A673 (cell line): ENCODE data around the gene CIDEC.

Source experiments
- EZH2 ChIP-seq: fragments of 200-600 bp; sonication (generic); IDR thresholded peaks from 2 replicates; pipeline ENCODE4 v1.6.1; 2017; ENCODE audit warnings: borderline replicate concordance, low read depth, mild to moderate bottlenecking, mixed read lengths, antibody characterized with exemption, low read length; ENCODE audit not compliant: poor library complexity, severe bottlenecking
- TF ChIP-seq, protein P1 (sequence below): fragments of 300-800, 200-600 bp; sonication (generic); conservative IDR thresholded peaks from 2 replicates; pipeline ENCODE4 v1.5.1; 2017; ENCODE audit warnings: low read depth, mild to moderate bottlenecking, antibody characterized with exemption, low read length, moderate library complexity, mixed read lengths

DNA sequence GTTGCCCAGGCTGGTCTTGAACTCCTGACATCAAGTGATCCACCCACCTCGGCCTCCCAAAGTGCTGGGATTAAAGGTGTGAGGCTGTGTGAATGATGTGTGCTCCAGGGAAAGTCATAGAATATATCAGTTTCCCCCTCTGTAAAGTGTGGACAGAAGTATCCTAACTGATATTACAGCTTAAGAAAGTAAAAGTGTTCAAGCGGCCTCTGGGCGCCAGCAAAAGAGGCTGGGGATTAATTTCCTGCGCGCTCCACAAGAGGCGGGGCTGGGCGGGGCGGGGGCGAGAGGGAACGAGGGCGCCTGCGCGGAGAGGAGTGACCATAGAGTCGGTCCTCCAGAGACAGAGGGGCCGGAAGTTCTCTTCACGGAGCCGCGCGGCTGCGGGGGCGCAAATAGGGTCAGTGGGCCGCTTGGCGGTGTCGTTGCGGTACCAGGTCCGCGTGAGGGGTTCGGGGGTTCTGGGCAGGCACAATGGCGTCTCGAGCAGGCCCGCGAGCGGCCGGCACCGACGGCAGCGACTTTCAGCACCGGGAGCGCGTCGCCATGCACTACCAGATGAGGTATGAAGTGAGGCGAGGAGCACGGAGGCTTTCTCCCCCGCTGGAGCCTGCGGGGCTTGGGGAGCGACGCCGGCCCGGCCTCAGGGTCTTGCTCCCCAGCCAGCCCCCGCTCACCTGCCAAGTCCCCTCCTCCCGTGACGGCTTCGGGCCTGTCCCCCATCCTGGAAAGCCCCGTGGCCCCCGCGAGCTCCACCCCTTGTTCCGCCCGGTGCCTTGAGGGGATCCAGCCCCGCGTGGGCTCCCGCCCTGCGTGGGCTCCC is 10.4 kb upstream of the CIDEC start, which contains the start of gene JAGN1:
- TF ChIP-seq, protein P1, sequence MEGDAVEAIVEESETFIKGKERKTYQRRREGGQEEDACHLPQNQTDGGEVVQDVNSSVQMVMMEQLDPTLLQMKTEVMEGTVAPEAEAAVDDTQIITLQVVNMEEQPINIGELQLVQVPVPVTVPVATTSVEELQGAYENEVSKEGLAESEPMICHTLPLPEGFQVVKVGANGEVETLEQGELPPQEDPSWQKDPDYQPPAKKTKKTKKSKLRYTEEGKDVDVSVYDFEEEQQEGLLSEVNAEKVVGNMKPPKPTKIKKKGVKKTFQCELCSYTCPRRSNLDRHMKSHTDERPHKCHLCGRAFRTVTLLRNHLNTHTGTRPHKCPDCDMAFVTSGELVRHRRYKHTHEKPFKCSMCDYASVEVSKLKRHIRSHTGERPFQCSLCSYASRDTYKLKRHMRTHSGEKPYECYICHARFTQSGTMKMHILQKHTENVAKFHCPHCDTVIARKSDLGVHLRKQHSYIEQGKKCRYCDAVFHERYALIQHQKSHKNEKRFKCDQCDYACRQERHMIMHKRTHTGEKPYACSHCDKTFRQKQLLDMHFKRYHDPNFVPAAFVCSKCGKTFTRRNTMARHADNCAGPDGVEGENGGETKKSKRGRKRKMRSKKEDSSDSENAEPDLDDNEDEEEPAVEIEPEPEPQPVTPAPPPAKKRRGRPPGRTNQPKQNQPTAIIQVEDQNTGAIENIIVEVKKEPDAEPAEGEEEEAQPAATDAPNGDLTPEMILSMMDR: no peak
- no peak for TF ChIP-seq EZH2
